Heart left ventricle (tissue), 16 donors: Measurements from ENCODE around the gene CBX1. TPM values are rescaled to one million over a fixed set of nuclear protein-coding genes. Genes with fewer than 3 reads are reported as not detected.

Experiments
- ATAC-seq, 4 donors: fragments of 200-7000 bp; cut with Tn5 transposase; one replicate each; pipeline ENCODE4 v1.9.1; 2020 to 2022; ENCODE audit warnings: moderate library complexity in 4 of 4, mild to moderate bottlenecking in 3 of 4, moderate number of reproducible peaks in 1 of 4
- DNase-seq, 5 donors: peaks; one replicate each; pipeline ENCODE4 v3.0.0-alpha.2; 2020
- H3K27ac ChIP-seq, 12 donors: fragments of 200-600 bp; sonication (generic) in 4 of 12; one replicate each; pipeline versions ENCODE4 v1.5.0 to v1.8.0; 2016 to 2022; ENCODE audit warnings: mild to moderate bottlenecking in 2 of 12
- H3K27me3 ChIP-seq, 9 donors: fragments of 200-600 bp; sonication (generic) in 2 of 9; one replicate each; pipeline versions ENCODE4 v1.5.1 to v1.8.0; 2016 to 2022; ENCODE audit warnings: mild to moderate bottlenecking in 3 of 9
- H3K36me3 ChIP-seq, 9 donors: fragments of 200-600 bp; sonication (generic) in 2 of 9; one replicate each; pipeline versions ENCODE4 v1.5.0 to v1.8.0; 2018 to 2022; ENCODE audit warnings: mild to moderate bottlenecking in 2 of 9
- H3K4me1 ChIP-seq, 12 donors: fragments of 200-600 bp; sonication (generic) in 4 of 12; one replicate each; pipeline versions ENCODE4 v1.5.0 to v1.8.0; 2016 to 2022; ENCODE audit warnings: mild to moderate bottlenecking in 3 of 12
- H3K4me3 ChIP-seq, 12 donors: fragments of 200-600 bp; sonication (generic) in 4 of 12; one replicate each; pipeline versions ENCODE4 v1.5.0 to v1.8.0; 2017 to 2022; ENCODE audit warnings: mild to moderate bottlenecking in 9 of 12, moderate library complexity in 4 of 12
- H3K9me3 ChIP-seq, 12 donors: fragments of 200-600 bp; sonication (generic) in 4 of 12; one replicate each; pipeline versions ENCODE4 v1.5.0 to v1.8.0; 2016 to 2022; ENCODE audit warnings: mild to moderate bottlenecking in 1 of 12
- CTCF ChIP-seq, 12 donors: fragments of 200-600 bp; sonication (generic) in 4 of 12; IDR thresholded peaks; one replicate each; pipeline versions ENCODE4 v1.5.0 to v1.8.0; 2018 to 2022; ENCODE audit warnings: antibody characterized with exemption in 12 of 12, mild to moderate bottlenecking in 5 of 12
- POLR2A ChIP-seq, 2 donors: fragments of 450-650 bp; IDR thresholded peaks; one replicate each; pipeline ENCODE4 v1.6.1; 2017; ENCODE audit warnings: antibody characterized with exemption in 2 of 2, mild to moderate bottlenecking in 2 of 2, moderate library complexity in 2 of 2
- WGBS, 4 donors: extraction: QIAGEN DNeasy Blood & Tissue Kit in 2 of 4; methylation state at CpG; one replicate each; pipeline versions ENCODE4 v1.1.5 to v1.1.7; 2013 to 2018; 5-methylcytosine and 5-hydroxymethylcytosine counted together
- intact Hi-C, 10 donors: fragments of 100-400 bp; cut with DNase I; formaldehyde crosslinking; loops; one replicate each; pipeline versions ENCODE4 v1.11.1 to v1.14.2; 2022
- polyA plus RNA-seq, 2 donors: library from polyadenylated mRNA; stranded (reverse); fragments of 200-250 nt; gene quantifications; one replicate each; pipeline ENCODE4 v1.2.3, GENCODE V29; 2013
- total RNA-seq, 9 donors: library from RNA; depleted of rRNA in 2 of 9; stranded (reverse); fragments of >200 nt in 2 of 9; fragmentation: NEBNext Ultra II Directional in 3 of 9; extraction: Animal tissue kit (Norgen Biotek cat#: 25700) in 3 of 9; gene quantifications; one replicate each; pipeline versions ENCODE4 v1.1.0 to v1.2.4, GENCODE V29; 2016 to 2023
- donor health status: ischemic (EF 13 %, LVEDD 7.1; RV severe dilation, severe dysfunction).
- donor health status: healthy with polysubstance abuse.
- donor health status: DM: no; HTN: yes; CAD: no.
- donor health status: DM: no; HTN: no; CAD: no.
- donor health status: ischemic (EF 25% LVEDD 6.9; RV normal size, moderate dysfunction).
- donor health status: ischemic (EF 25% LVEDD 5.7; RV mildly dilated, moderate dysfunction).
- donor health status: healthy.
- donor health status: DM: yes; HTN: yes; CAD: no.
- donor health status: ischemic (EF 35%, LVEDD 5.7; RV mildly dilated, moderate dysfunction).
- donor health status: nonischemic (EF 11% LVEDD 7.7; RV severe dilation, severe dysfunction).
- donor health status: DM: yes; HTN: yes; CAD: no.
- donor health status: PGD.
- donor health status: ischemic (EF 29% LVEDD 5.4; RV normal size, mild dysfunction).
- donor health status: nonischemic (EF 23%, LVEDD 6.1; RV moderate dilation, normal function).

The CBX1 gene
- total and polyA plus RNA-seq, 11 donors: 24.6 to 51.7 (median 37.9) TPM

DNA sequence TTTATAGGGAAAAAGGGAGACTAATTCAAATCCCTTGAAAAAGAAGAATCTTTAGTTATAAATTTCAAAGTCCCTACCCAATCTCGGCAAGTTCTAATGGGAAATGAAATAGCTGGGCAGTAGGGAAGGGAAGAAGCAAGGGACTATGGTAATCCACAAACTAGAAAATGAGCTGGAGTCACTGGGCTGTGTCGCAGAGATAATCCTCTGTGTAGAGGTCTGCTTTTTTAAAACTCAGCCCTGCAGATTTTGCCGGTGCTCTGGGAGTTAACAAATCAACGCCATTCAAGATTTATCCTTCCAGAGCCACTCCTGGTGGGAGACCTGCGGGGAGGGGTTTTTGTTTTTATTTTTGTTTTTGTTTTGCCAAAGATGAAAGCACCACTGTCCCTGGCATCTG is 27.1 kb upstream of the CBX1 start:
- ATAC-seq: no peak

GRCh38 chr17:48127371-48128051 is 26.2 kb upstream of the CBX1 start:
- 73 to 84% (median 79%) methylated on average over 3 to 9 of the region's 9 CpGs for WGBS, 4 donors
- peaks cover 0 to 7% (median 0%) of the 10 kb centered on the region in 12 donors for H3K4me1 ChIP-seq
- no peak overlapping the region for H3K27ac ChIP-seq
- H3K27me3 ChIP-seq: no peaks in the 10 kb centered on the region
- no peak overlapping the region for H3K4me3 ChIP-seq
- peaks cover 0 to 44% (median 19%) of the 10 kb centered on the region in 9 donors for H3K36me3 ChIP-seq
- no peaks in the 10 kb centered on the region for H3K9me3 ChIP-seq
- ATAC-seq (no peak), DNase-seq (no peak)
- no peak for TF ChIP-seq CTCF (IDR thresholded peaks at IDR 0.05)
- TF ChIP-seq POLR2A (IDR thresholded peaks at IDR 0.05): no peak
- intact Hi-C loops: loop anchor here in 4 of 10 donors (5.0 kb wide), 1 partner anchor 50 kb away; no protein-coding TSS in a partner anchor

More for the DNA sequence above, 27.1 kb upstream of the CBX1 start:
- Histone ChIP-seq H3K4me3 (no peak overlapping the region), H3K36me3 (peaks cover 0 to 36% (median 10%) of the 10 kb centered on the region in 9 donors), H3K4me1 (peaks cover 0 to 7% (median 0%) of the 10 kb centered on the region in 12 donors), H3K9me3 (no peaks in the 10 kb centered on the region), H3K27ac (no peak overlapping the region), H3K27me3 (no peaks in the 10 kb centered on the region)
- intact Hi-C loops: loop anchor here in 4 of 10 donors (5.0 kb wide), 1 partner anchor 51 kb away; no protein-coding TSS in a partner anchor
- no peak for DNase-seq
- WGBS, 4 donors: 40 to 50% (median 45%) methylated on average over 5 of the region's 5 CpGs
- TF ChIP-seq CTCF (IDR thresholded peaks at IDR 0.05) (no peak), POLR2A (IDR thresholded peaks at IDR 0.05) (no peak)

- Histone ChIP-seq H3K27me3 (no peaks in the 10 kb centered on the region), H3K36me3 (peaks cover 0 to 55% (median 29%) of the 10 kb centered on the region in 9 donors), H3K4me1 (peaks cover 0 to 5% (median 0%) of the 10 kb centered on the region in 12 donors), H3K27ac (no peak overlapping the region), H3K9me3 (no peaks in the 10 kb centered on the region), H3K4me3 (no peak overlapping the region)
- TF ChIP-seq CTCF (IDR thresholded peaks at IDR 0.05): no peak
- no peak for TF ChIP-seq POLR2A (IDR thresholded peaks at IDR 0.05)
- intact Hi-C loops: loop anchor here in 4 of 10 donors (5.0 kb wide), 1 partner anchor 49 kb away; no protein-coding TSS in a partner anchor
- DNase-seq: no peak
- ATAC-seq: no peak
- 72 to 86% (median 81%) methylated on average over 7 of the region's 7 CpGs for WGBS, 4 donors
These were observed 25.2 kb upstream of the CBX1 start for GRCh38 chr17:48126532-48126850.

DNA sequence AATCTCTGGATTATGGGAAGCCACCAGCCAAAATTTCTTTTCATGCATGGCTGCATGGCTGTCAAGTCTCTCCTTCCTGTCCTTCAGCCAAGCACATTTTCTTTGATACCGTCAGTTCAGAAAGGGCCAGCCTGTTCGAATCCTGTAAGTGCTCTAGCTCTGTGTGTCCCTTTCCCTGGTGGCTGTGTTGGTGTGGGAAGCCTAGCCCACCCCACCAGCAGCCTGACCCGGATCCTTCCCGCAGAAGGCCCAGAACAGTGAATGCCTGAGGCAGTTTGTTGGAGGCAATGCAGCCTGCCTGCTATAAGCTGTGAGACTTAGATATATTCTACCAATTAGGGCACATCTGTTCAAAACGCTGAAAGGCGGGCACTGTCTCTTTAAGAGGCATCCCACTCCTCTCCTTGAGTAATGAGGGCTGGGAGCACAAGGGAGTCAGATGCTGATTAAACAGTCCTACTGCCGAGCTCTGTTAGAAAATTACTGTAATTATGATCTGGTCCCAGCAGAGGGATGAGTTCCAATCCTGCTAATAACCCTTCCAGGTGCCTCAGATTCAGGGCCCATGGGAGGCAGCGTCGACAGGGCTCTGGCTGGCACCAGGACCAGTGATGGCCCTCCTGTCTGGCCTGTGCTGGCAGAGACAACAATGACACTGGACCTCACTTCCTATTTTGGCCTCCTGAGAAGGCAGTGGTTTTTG is 24.7 kb upstream of the CBX1 start:
- Histone ChIP-seq H3K27ac (no peak overlapping the region), H3K36me3 (peaks cover 0 to 60% (median 34%) of the 10 kb centered on the region in 9 donors), H3K27me3 (no peaks in the 10 kb centered on the region), H3K9me3 (no peaks in the 10 kb centered on the region), H3K4me1 (peaks cover 0 to 3% (median 0%) of the 10 kb centered on the region in 12 donors), H3K4me3 (no peak overlapping the region)
- no peak for TF ChIP-seq POLR2A (IDR thresholded peaks at IDR 0.05)
- TF ChIP-seq CTCF (IDR thresholded peaks at IDR 0.05): no peak
- intact Hi-C loops: loop anchor here in 4 of 10 donors (5.0 kb wide), 1 partner anchor 49 kb away; no protein-coding TSS in a partner anchor
- WGBS, 4 donors: 62 to 74% (median 69%) methylated on average over 9 of the region's 9 CpGs
- ATAC-seq (no peak), DNase-seq (no peak)
